MV-4-11 (cell line): ENCODE measurements around the gene GAPDH.
"Not testable (repeated sequence)": the region's sequence is repeated elsewhere in the genome, so short reads cannot be mapped to it uniquely, and the experiment has no call there.

Experiments used
- DNase-seq: peaks from one replicate; lab custom pipeline; 2025; lab: John Stamatoyannopoulos, UW

The GAPDH gene

DNA sequence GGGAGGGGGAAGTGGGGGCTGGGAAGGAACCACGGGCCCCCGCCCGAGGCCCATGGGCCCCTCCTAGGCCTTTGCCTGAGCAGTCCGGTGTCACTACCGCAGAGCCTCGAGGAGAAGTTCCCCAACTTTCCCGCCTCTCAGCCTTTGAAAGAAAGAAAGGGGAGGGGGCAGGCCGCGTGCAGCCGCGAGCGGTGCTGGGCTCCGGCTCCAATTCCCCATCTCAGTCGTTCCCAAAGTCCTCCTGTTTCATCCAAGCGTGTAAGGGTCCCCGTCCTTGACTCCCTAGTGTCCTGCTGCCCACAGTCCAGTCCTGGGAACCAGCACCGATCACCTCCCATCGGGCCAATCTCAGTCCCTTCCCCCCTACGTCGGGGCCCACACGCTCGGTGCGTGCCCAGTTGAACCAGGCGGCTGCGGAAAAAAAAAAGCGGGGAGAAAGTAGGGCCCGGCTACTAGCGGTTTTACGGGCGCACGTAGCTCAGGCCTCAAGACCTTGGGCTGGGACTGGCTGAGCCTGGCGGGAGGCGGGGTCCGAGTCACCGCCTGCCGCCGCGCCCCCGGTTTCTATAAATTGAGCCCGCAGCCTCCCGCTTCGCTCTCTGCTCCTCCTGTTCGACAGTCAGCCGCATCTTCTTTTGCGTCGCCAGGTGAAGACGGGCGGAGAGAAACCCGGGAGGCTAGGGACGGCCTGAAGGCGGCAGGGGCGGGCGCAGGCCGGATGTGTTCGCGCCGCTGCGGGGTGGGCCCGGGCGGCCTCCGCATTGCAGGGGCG is at the start of gene GAPDH:
TSS of gene GAPDH (plus strand) at position 595 of the 772 bp plus-strand sequence. CDS start 316 bp downstream, outside the sequence.
- peak; percentile 95 for DNase-seq

DNA sequence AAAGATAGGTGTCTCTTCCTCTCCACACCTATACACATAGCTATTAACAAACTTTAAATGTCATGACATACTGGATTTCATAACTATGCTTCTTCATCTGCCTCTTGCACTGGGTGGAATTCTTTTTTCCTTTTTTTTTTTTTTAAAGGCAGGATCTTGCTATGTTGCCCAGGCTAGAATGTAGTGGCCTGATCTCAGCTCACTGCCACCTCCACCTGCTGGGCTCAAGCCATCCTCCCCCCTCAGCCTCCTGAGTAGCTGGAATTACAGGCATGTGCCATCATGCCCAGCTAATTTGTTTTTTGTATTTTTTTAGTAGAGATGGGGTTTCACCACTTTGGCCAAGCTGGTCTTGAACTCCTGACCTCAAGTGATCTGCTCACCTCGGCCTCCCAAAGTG is 46.1 kb upstream of the GAPDH start:
- DNase-seq = no peak

DNA sequence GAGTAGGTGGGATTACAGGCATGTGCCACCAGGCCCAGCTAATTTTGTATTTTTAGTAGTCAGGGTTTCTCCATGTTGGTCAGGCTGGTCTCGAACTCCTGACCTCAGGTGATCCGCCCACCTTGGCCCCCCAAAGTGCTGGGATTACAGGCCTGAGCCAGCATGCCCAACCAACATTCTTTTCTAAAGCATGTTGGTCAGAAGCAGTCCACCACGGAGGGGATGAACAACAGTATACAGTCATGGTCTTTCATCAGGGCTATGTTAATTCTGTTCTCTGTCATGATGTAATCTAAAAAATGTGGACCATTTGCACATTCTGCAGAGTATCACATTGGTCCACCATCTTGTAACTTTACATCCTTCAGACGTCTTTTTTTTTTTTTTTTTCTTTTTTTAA is 44.9 kb upstream of the GAPDH start:
- no peak for DNase-seq

DNA sequence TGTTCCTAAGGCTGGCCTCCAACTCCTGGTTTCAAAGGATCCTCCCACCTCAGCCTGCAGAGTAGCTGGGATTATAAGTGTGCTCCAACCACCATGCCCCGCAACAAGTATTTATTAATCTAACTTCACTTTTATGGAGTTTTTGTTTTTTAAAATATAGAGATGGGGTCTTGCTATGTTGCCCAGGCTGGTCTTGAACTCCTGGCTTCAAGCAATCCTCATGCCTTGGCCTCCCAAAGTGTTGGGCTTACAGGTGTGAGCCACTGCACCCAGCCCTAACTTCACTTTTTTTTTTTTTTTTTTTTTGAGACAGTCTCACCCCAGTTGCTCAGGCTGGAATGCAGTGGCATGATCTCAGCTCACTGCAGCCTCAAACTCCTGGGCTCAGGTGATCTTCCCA is 43.6 kb upstream of the GAPDH start:
- DNase-seq = not testable (repeated sequence)

DNA sequence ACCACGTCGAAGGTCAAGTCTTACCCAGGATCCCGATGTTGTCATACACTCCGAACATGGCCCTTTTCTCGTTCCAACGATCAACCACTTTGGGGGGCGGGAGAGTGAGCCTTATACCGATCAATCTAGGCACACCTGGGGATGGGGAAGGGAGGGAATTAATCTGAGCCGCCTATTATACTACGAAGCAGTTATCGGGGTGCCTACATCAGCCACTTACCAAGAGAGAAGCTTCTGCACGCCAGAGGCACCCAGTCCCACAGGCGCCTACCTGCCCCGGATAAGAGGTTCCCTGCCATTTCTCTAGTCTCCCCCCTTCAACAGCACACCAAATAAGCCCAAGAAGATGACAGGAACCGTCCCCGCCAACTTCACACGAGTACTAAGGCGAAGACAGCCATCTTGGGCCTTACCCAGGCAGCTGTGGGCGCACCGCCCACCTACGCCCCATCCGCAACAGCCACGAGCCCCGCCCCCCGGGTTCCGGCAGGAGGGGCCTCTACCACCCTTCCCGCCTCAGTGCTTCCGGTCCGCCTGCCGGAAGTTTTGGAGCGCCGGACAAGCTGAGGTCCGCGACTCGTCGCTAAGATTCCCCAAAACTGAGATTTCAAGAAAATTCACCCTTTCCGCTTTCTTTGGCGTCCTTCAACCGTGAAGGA is 41.4 kb upstream of the GAPDH start, which contains the start of gene MRPL51:
TSS of gene MRPL51 (minus strand) at position 425 of the 659 bp plus-strand sequence. CDS start at position 299, 126 bp downstream.
- peak; percentile 93 for DNase-seq

DNA sequence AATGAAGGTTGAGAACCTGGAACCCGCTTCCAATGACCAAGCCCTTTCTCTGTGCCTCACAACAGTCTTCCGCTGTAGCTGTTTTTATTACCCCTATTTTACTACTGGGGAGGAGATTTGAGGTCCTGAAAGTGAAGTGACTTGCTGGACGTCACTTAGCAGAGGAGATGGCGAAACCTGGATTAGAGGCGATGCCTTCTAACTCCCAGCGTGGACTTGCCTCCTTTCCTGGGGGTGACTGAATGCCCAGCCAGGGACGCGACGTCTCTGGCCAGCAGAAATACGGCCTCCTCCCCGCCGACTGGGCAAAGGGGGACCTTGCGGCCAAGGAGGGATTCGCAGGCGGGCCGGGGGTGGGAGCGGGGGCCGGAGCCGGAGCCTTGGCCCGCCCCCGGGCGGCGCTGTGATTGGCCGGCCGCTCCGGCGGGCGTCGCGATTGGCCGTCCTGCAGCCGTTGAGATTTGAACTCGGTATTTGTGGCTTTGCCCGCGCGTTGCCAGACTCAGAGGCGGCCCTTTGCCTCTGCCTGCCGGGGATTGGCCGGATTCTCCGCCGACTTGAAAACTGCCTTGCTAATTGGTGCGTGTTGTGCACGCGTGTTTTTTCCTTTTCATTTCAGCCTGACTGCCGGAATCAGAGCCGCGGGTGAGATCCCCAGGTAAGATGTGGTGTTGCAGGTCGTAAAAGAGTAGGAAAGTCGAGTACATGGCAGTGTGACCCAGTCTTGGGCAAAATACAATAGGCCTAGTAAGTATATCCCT is 40.6 kb upstream of the GAPDH start, which contains the start of gene NCAPD2:
TSS of gene NCAPD2 (plus strand) at position 606 of the 761 bp plus-strand sequence. CDS start 997 bp downstream, outside the sequence.
- peak; percentile 96 for DNase-seq

DNA sequence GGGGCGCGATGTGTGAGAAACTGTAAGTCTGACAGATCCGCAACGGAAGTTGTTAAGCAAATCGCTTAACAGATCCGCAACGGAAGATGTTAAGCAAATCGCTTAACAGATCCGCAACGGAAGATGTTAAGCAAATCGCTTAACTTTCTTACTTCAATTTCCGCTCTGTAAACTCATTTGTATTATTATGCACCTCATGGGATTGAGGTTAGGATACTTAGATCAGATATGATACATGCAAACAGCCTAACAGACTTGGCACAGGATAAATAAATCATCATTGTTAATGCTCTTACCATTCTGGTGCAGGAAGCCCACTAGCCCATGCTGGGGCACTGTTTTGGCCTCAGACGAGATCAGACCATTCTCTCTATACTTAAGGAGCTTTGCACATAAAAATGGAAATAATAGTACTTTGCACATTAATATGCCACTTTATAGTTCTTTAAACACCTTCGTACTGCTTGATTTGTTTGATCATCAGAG is 40.0 kb upstream of the GAPDH start:
- DNase-seq = no peak

DNA sequence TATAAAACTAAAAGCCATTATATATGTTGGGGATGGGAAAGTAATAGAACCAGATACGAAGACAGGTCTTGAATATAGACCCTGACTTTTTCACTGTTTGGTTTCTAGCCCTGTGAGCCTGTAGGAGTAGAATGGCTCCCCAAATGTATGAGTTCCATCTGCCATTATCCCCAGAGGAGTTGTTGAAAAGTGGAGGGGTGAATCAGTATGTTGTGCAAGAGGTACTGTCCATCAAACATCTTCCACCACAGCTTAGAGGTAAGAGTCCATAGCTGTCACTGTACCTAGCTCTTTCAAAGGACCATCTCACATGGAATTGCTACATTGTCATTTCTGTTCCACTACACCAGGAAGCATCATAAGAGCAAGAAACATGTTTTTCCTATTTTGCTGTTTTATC is 39.3 kb upstream of the GAPDH start:
- DNase-seq = peak; percentile 21

DNA sequence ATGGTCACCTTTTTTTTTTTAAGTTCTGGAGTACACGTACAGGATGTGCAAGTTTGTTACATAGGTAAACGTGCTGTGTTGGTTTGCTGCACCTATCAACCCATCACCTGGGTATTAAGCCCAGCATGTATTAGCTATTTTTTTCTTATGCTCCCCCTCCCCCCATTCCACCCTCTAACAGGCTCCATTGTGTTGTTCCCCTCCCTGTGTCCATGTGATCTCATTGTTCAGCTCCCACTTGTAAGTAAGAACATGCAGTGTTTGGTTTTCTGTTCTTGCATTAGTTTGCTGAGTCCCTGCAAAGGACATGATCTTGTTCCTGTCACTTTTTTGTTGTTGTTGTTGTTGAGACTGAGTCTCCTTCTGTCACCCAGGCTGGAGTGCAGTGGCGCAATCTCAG is 37.0 kb upstream of the GAPDH start:
- not testable (repeated sequence) for DNase-seq

DNA sequence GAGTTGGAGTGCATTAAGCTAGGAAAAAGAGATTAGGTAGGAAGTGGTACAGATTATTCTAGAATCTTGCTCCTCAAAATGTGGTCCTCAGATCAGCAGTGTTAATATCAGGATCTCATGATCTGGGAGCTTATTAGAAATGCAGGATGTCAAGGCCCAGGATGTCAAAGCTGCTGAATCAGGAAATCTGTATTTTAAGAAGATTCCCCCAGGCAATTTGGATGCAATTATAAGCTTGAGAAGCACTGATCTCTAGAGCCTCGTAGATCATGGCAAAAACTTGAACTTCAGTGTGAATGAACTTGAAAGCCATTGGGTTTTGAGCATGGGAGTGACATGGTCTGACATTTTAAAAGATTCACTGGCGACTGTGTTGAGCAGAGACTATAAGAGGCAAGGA is 33.9 kb upstream of the GAPDH start:
- DNase-seq = no peak

DNA sequence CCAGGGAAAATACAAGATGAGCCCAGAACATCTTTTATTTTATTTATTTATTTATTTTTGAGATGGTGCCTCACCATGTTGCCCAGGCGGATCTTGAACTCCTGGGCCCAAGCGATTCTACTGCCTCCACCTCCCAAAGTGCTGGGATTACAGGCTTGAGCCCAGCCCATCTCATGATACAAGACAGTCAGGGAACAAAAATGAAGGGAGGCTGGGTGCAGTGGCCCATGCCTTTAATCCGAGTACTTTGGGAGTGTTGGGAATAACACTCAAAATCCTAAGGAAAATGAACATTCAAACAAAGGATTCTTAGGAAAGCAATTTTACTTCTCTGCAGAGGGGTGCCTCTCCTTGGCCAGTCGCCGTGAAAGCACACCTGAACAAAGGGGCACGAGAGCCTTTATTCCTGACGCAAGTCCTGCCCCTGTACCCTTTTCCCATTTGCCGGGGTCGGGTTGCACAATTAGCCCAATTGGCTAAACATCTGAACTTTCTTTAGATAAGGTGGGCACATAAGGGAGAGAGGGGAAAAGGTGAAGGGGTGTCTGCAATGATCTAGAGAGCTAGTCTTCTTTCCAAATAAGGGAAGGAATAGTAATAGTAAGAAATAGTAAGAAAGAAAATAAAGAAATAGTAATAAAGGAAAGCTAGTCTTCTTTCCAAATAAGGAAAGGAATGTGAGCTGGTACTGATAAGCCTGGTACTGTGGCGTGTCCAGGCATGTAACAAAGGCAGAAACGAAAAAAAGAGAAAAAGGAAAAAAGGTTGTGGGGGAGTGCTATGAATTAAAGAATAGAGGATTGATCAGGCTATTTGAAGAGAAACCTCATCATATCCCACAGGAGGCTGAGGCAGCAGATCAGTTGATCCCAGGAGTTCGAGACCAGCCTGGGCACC is 27.0 kb upstream of the GAPDH start:
- no peak for DNase-seq

DNA sequence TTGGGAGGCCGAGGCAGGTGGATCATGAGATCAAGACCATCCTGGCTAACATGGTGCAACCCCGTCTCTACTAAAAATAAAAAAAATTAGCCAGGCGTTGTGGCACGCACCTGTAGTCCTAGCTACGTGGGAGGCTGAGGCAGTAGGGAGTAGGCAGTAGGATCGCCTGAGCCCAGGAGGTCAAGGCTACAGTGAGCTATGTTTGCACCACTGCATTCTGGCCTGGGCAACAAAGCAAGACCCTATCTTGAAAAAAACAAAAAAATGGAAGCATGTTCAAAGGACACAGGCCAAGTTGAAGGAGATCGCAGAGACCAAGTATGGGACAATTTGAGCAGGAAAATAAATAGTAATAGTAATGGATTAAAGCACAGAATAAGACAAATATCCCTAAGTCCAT is 26.2 kb upstream of the GAPDH start:
- no peak for DNase-seq

DNA sequence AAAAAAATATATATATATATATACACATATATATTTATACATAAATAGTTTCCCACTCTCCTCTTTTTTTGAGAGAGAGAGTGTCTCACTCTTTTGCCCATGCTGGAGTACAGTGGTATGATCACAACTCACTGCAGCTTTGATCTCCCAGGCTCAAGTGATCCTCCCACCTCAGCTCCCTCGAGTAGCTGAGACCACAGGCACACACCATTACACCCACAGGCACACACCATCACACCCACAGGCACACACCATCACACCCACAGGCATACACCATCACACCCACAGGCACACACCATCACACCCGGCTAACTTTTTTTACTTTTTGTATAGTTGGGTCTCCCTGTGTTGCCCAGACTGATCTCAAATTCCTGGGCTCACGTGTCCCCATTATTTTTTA is 14.1 kb upstream of the GAPDH start:
- no peak for DNase-seq

DNA sequence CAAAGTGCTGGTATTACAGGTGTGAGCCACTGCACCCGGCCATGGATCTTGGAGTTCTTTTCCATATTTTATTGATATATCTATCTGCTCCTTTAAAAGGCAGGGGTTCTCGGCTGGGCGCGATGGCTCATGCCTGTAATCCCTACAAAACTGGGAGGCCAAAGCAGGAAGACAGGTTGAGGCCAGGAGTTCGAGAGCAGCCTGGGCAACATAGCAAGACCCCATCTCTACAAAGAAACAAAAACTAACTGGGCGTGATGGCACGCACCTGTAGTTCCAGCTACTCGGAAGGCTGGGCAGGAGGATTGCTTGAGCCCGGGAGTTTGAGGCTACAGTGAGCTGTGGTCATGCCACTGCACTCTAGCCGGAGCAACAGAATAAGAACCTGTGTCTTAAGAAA is 12.1 kb upstream of the GAPDH start:
- DNase-seq = no peak

DNA sequence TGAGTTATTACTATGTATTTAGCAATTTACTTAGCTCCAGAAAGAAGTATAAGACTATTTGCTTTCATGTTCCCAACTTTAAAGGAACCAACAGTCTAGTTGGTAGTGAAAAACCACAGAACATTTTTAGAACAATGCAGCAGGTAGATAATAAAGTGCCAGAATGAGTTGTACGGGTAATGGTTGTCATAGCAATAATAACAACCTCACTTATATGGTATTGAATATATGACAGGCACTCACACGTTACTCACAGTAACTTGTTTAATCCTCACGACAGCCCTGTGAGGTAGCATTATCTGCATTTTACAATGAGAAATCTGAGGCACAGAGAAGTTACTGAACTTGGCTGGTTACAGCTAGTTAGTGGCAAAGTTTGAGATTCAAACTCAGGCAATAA is 10.6 kb upstream of the GAPDH start:
- no peak for DNase-seq

DNA sequence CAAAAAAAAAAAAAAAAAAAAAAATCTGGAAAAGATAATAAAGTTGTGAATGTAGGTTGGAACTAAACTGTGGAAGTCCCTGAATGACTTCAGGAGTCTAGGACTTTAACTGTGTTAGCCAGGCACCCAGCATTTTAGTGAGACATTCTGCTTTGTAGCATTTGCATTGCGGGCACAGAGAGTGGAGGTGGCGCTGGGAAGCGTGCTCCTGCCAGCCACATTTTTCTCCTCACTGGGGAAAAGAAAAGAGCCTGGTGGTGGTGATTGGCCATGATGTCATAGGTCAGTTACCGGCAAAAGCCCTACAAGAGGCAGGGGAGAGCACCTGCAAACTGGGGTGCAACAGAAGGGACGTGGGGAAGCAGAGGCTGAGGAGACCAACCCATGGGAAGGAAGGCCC is 9.7 kb upstream of the GAPDH start:
- DNase-seq = no peak

DNA sequence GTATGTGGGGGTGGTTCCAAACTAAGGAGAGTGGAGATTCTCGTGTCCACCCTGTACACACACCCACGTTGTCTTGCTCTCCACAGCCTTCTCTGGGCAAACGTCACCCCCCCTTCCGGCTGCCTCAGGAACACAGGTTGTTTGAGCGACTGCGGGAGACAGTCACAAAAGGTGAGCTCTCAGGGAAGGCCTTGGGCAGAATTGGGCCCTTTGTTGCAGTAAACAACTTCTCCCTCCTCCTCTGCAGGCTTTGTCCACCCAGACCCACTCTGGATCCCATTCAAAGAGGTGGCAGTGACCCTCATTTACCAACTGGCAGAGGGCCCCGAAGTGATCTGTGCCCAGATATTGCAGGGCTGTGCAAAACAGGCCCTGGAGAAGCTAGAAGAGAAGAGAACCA is 8.1 kb upstream of the GAPDH start:
- no peak for DNase-seq

DNA sequence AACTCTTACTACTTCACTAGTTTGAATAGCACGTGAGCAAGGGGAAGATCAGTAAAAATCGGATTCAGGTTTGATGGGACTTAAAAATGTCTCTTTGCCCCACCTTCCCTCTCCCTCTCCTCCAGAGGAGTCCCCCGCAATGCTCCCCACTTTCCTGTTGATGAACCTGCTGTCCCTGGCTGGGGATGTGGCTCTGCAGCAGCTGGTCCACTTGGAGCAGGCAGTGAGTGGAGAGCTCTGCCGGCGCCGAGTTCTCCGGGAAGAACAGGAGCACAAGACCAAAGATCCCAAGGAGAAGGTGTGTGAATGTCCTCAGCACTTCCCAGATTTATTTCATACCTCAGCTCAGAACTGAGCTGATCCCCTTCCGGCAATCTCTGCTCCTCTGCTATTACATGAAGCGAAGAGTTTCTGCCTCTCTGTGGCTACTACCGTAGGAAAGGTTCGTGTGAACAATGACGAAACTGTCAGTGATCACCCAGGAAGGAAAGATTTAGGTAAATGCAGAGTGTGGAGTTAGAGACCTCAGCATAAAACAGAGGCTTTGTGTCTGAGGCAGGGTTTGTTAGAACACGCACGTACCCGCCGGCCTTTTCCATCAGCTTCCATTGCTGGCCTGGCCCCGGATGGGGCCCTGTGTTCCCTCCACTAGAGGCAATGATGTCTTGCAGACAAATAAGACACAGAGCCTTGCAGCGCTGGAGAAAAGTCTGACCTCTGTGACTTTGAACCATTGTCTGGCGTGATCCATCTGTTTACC is 7.4 kb upstream of the GAPDH start:
- no peak for DNase-seq

DNA sequence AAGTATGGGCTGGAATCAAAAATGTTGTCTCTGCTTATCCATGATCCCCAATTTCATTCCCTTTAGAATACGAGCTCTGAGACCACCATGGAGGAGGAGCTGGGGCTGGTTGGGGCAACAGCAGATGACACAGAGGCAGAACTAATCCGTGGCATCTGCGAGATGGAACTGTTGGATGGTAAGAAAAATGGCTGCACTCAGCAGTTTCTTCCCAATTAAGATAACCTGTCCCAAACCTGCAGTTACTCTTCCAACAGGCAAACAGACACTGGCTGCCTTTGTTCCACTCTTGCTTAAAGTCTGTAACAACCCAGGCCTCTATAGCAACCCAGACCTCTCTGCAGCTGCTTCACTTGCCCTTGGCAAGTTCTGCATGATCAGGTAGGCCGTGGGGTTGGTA is 6.6 kb upstream of the GAPDH start:
- no peak for DNase-seq

DNA sequence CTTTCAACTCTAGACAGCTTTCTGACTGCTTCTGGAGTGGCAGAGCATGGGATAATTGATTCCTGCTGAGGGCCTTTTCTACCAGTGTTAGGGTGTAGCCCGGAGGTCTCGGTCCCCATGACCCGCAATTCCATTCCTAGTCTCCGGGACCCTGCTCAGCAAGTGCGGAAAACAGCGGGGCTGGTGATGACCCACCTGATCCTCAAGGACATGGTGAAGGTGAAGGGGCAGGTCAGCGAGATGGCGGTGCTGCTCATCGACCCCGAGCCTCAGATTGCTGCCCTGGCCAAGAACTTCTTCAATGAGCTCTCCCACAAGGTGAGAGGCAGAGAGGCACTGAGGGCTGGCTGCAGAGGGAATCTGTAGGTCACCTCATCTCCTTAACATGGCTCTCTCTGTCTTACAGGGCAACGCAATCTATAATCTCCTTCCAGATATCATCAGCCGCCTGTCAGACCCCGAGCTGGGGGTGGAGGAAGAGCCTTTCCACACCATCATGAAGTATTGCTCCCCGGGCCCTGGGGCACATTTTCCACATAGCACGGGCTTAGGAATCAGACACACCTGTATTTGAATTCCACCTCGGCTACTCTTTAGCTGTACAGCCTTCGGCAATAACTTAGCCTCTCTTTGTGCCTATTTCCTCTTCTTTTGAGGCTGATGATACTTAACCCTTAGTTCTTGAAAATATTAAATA is 5.6 kb upstream of the GAPDH start:
- DNase-seq = no peak
